ENCODE results near the gene TCHP. TPM values are rescaled to one million over a fixed set of nuclear protein-coding genes. Genes with fewer than 3 reads are reported as not detected.
"Not testable (repeated sequence)": the region's sequence is repeated elsewhere in the genome, so short reads cannot be mapped to it uniquely, and the experiment has no call there.

Gene TCHP
- 3.6 and 13.3 TPM in 2 replicates for total RNA-seq

- DNase-seq (ENCODE audit: low read depth), result peak; percentile 74
These were observed at the start of gene TCHP for GRCh38 chr12:109899783-109900751. Gene TCHP (plus strand): TSS chr12:109900274. CDS start chr12:109903027, 2,753 bp downstream.

GRCh38 chr12:109850518-109850917, 49.6 kb upstream of the TCHP start:
- not testable (repeated sequence) for DNase-seq (ENCODE audit: low read depth)

GRCh38 chr12:109855377-109855776, 44.7 kb upstream of the TCHP start:
- DNase-seq (ENCODE audit: low read depth), result no peak

GRCh38 chr12:109857715-109858114, 42.4 kb upstream of the TCHP start:
- DNase-seq (ENCODE audit: low read depth), result no peak

- no peak for DNase-seq (ENCODE audit: low read depth)
These were observed 41.3 kb upstream of the TCHP start for GRCh38 chr12:109858764-109859163.

GRCh38 chr12:109860977-109861376, 39.1 kb upstream of the TCHP start:
- DNase-seq (ENCODE audit: low read depth), result peak; percentile 36

GRCh38 chr12:109861689-109862314, 38.3 kb upstream of the TCHP start:
- peak; percentile 53 for DNase-seq (ENCODE audit: low read depth)

GRCh38 chr12:109862491-109862890, 37.6 kb upstream of the TCHP start:
- not testable (repeated sequence) for DNase-seq (ENCODE audit: low read depth)

GRCh38 chr12:109863847-109864712, 36.0 kb upstream of the TCHP start:
- DNase-seq (ENCODE audit: low read depth), result peak; percentile 87

GRCh38 chr12:109864916-109865315, 35.2 kb upstream of the TCHP start:
- peak; percentile 39 for DNase-seq (ENCODE audit: low read depth)

GRCh38 chr12:109868182-109869051, 31.7 kb upstream of the TCHP start:
- DNase-seq (ENCODE audit: low read depth), result no peak

- peak; percentile 46 for DNase-seq (ENCODE audit: low read depth)
These were observed 29.4 kb upstream of the TCHP start for GRCh38 chr12:109870648-109871047.

GRCh38 chr12:109871668-109872314, 28.3 kb upstream of the TCHP start:
- no peak for DNase-seq (ENCODE audit: low read depth)

GRCh38 chr12:109873653-109874052, 26.4 kb upstream of the TCHP start:
- peak; percentile 67 for DNase-seq (ENCODE audit: low read depth)

GRCh38 chr12:109875572-109876131, 24.4 kb upstream of the TCHP start:
- peak; percentile 47 for DNase-seq (ENCODE audit: low read depth)

GRCh38 chr12:109876406-109876805, 23.7 kb upstream of the TCHP start:
- no peak for DNase-seq (ENCODE audit: low read depth)

- no peak for DNase-seq (ENCODE audit: low read depth)
These were observed 22.4 kb upstream of the TCHP start for GRCh38 chr12:109877504-109878246.

- DNase-seq (ENCODE audit: low read depth), result no peak
These were observed 21.8 kb upstream of the TCHP start for GRCh38 chr12:109878247-109878625.

GRCh38 chr12:109878749-109879148, 21.3 kb upstream of the TCHP start:
- DNase-seq (ENCODE audit: low read depth), result no peak
